Stimulated activated CD4-positive, alpha-beta T cell treated with anti-CD3 and anti-CD28 coated beads, Interleukin-12 subunit alpha, Interleukin-12 subunit beta, amount 100 ng/mL, for 48 hours (primary cell): ENCODE results near the gene MREG.

Experiments used
- DNase-seq, 3 donors: peaks; one replicate each; pipeline ENCODE4 v3.0.0-alpha.2; 2020; ENCODE audit warnings: low read depth in 2 of 3, low spot score in 1 of 3

The MREG gene

GRCh38 chr2:216013080-216013909 is at the start of gene MREG:
TSS of gene MREG (minus strand) at chr2:216013551. CDS start at chr2:216013327, 224 bp downstream.
- DNase-seq: peak; percentile 77 to 83 (median 82)

GRCh38 chr2:216059233-216059834 is 46.0 kb upstream of the MREG start:
- no peak for DNase-seq

GRCh38 chr2:216057688-216058193 is 44.4 kb upstream of the MREG start:
- peak; percentile 18 to 29 (median 21) for DNase-seq

GRCh38 chr2:216056739-216057138 is 43.4 kb upstream of the MREG start:
- no peak for DNase-seq

- no peak for DNase-seq
Observed at GRCh38 chr2:216055680-216056079, 42.3 kb upstream of the MREG start.

GRCh38 chr2:216052420-216052819 is 39.1 kb upstream of the MREG start:
- DNase-seq: no peak

GRCh38 chr2:216051350-216051749 is 38.0 kb upstream of the MREG start:
- DNase-seq: no peak

GRCh38 chr2:216049452-216049851 is 36.1 kb upstream of the MREG start:
- no peak for DNase-seq

GRCh38 chr2:216047397-216047796 is 34.0 kb upstream of the MREG start:
- no peak for DNase-seq

GRCh38 chr2:216044883-216045486 is 31.6 kb upstream of the MREG start:
- no peak for DNase-seq

- DNase-seq: no peak
Observed at GRCh38 chr2:216043949-216044348, 30.6 kb upstream of the MREG start.

- no peak for DNase-seq
Observed at GRCh38 chr2:216041438-216041837, 28.1 kb upstream of the MREG start.

- no peak for DNase-seq
Observed at GRCh38 chr2:216039918-216040317, 26.6 kb upstream of the MREG start.

GRCh38 chr2:216034065-216034464 is 20.7 kb upstream of the MREG start:
- peak; percentile 71 to 91 (median 72) for DNase-seq

- no peak for DNase-seq
Observed at GRCh38 chr2:216033403-216033802, 20.1 kb upstream of the MREG start.

- DNase-seq: no peak
Observed at GRCh38 chr2:216031960-216032689, 18.8 kb upstream of the MREG start.

GRCh38 chr2:216030216-216030615 is 16.9 kb upstream of the MREG start:
- no peak for DNase-seq

GRCh38 chr2:216029416-216030129 is 16.2 kb upstream of the MREG start:
- no peak for DNase-seq

GRCh38 chr2:216024779-216025336 is 11.5 kb upstream of the MREG start:
- no peak for DNase-seq

- DNase-seq: peak in 2 of 3 donors; percentile 30 to 44
Observed at GRCh38 chr2:216023055-216023648, 9.8 kb upstream of the MREG start.
